Activated CD4-positive, alpha-beta T cell treated with anti-CD3 and anti-CD28 coated beads, Interleukin-2, Interleukin-4, amounts not matched to agents 100 ng/mL and 50 ng/mL, durations not matched to agents 16 hours and 8 hours (primary cell): ENCODE measurements around the gene THRB.

Experiments used
- DNase-seq: peaks from one replicate; pipeline ENCODE4 v3.0.0-alpha.2; 2020; ENCODE audit warnings: low spot score

THRB gene

GRCh38 chr3:24225385-24225950, 269.2 kb downstream of the THRB start:
- no peak for DNase-seq

GRCh38 chr3:24224666-24225384, 269.8 kb downstream of the THRB start:
- DNase-seq, result no peak

- no peak for DNase-seq
Observed at GRCh38 chr3:24222165-24222805, 272.4 kb downstream of the THRB start.

GRCh38 chr3:24220859-24221657, 273.6 kb downstream of the THRB start:
- no peak for DNase-seq

- no peak for DNase-seq
Observed at GRCh38 chr3:24215502-24215901, 279.1 kb downstream of the THRB start.

GRCh38 chr3:24211381-24211780, 283.3 kb downstream of the THRB start:
- no peak for DNase-seq

- DNase-seq, result no peak
Observed at GRCh38 chr3:24202071-24202470, 292.6 kb downstream of the THRB start.

GRCh38 chr3:24201301-24201700, 293.3 kb downstream of the THRB start:
- no peak for DNase-seq

GRCh38 chr3:24199775-24200247, 294.8 kb downstream of the THRB start:
- DNase-seq, result no peak

- no peak for DNase-seq
Observed at GRCh38 chr3:24199300-24199699, 295.4 kb downstream of the THRB start.

GRCh38 chr3:24198728-24199127, 295.9 kb downstream of the THRB start:
- DNase-seq, result no peak

- DNase-seq, result no peak
Observed at GRCh38 chr3:24197809-24198208, 296.8 kb downstream of the THRB start.

GRCh38 chr3:24196526-24196925, 298.1 kb downstream of the THRB start:
- DNase-seq, result no peak

- DNase-seq, result no peak
Observed at GRCh38 chr3:24195504-24196230, 299.0 kb downstream of the THRB start.

GRCh38 chr3:24192469-24193056, 302.1 kb downstream of the THRB start:
- DNase-seq, result no peak

- no peak for DNase-seq
Observed at GRCh38 chr3:24191801-24192403, 302.7 kb downstream of the THRB start.

- no peak for DNase-seq
Observed at GRCh38 chr3:24190256-24190655, 304.4 kb downstream of the THRB start.

GRCh38 chr3:24185738-24186384, 308.8 kb downstream of the THRB start:
- DNase-seq, result peak; percentile 36

- DNase-seq, result no peak
Observed at GRCh38 chr3:24184528-24185176, 310.0 kb downstream of the THRB start.

GRCh38 chr3:24182756-24183155, 311.9 kb downstream of the THRB start:
- no peak for DNase-seq
